ENCODE results near the gene SEMA4A. TPM values are rescaled to one million over a fixed set of nuclear protein-coding genes. Genes with fewer than 3 reads are reported as not detected.

SEMA4A gene
- total RNA-seq, 1 donor from 2014 or later: 7.0 TPM

- no peaks in the 10 kb centered on the region for H3K27me3 Mint-ChIP-seq
Measured at GRCh38 chr1:156191292-156191964, 38.0 kb downstream of the SEMA4A start.

GRCh38 chr1:156193208-156193487 is 39.8 kb downstream of the SEMA4A start:
- intact Hi-C loops (cut with micrococcal nuclease): loop anchor here (1.0 to 5.0 kb wide), 4 partner anchors 34 to 139 kb away; partner anchors contain the start of gene LAMTOR2
- POLR2A ChIA-PET: interaction anchor here (1.1 to 3.6 kb wide), 7 partner anchors 12 to 45 kb away, joined by 3 to 47 read pairs (median 10); partner anchors contain the start of gene PMF1

More at GRCh38 chr1:156191292-156191964, 38.0 kb downstream of the SEMA4A start:
- TF ChIP-seq CTCF (IDR thresholded peaks at IDR 0.05): no peak
- Mint-ChIP-seq H3K36me3 (ENCODE audit: low read depth) (peaks cover 22% of the 10 kb centered on the region), H3K4me1 (peaks cover 31% of the 10 kb centered on the region), H3K9me3 (peaks cover 5% of the 10 kb centered on the region), H3K27ac (no peak overlapping the region), H3K4me3 (no peak overlapping the region)
- POLR2A ChIA-PET: interaction anchor here (1.1 to 1.3 kb wide), 2 partner anchors 9 to 22 kb away, joined by 4 to 5 read pairs; partner anchors contain the start of gene PMF1
- CTCF ChIA-PET: no interaction called here
- DNase-seq (no peak), ATAC-seq (ENCODE audit: low read depth) (no peak)
- intact Hi-C loops (cut with micrococcal nuclease): loop anchor here (5.0 kb wide), 1 partner anchor 36 kb away; no protein-coding TSS in a partner anchor

GRCh38 chr1:156193488-156194299 is 40.3 kb downstream of the SEMA4A start, which contains the start of gene SLC25A44:
Gene SLC25A44 (plus strand): TSS chr1:156194104. CDS start chr1:156199848, 5,744 bp downstream.
- peaks cover 38% of the 10 kb centered on the region for H3K4me1 Mint-ChIP-seq

More at GRCh38 chr1:156193208-156193487, 39.8 kb downstream of the SEMA4A start:
- Mint-ChIP-seq H3K27ac (peak overlapping the region; percentile 91), H3K9me3 (peaks cover 2% of the 10 kb centered on the region), H3K4me3 (peak overlapping the region; percentile 96), H3K36me3 (ENCODE audit: low read depth) (peaks cover 28% of the 10 kb centered on the region), H3K4me1 (peaks cover 36% of the 10 kb centered on the region), H3K27me3 (no peaks in the 10 kb centered on the region)
- no peak for TF ChIP-seq CTCF (IDR thresholded peaks at IDR 0.05)
- no peak for ATAC-seq (ENCODE audit: low read depth)
- DNase-seq: no peak
- CTCF ChIA-PET: interaction anchor here (0.8 to 2.4 kb wide), 4 partner anchors 20 to 47 kb away, joined by 5 to 16 read pairs (median 6); partner anchors contain the start of gene PMF1

GRCh38 chr1:156194300-156194652 is 40.9 kb downstream of the SEMA4A start:
- ATAC-seq (ENCODE audit: low read depth) (no peak), DNase-seq (no peak)
- no peak for TF ChIP-seq CTCF (IDR thresholded peaks at IDR 0.05)
- no peaks in the 10 kb centered on the region for H3K9me3 Mint-ChIP-seq
- H3K27me3 Mint-ChIP-seq: no peaks in the 10 kb centered on the region
- H3K4me3 Mint-ChIP-seq: peak overlapping the region; percentile 96
- H3K4me1 Mint-ChIP-seq: peaks cover 43% of the 10 kb centered on the region
- ChIA-PET CTCF (interaction anchor here (1.5 to 2.4 kb wide), 3 partner anchors 31 to 48 kb away, joined by 5 to 16 read pairs (median 7); no protein-coding TSS in a partner anchor), POLR2A (interaction anchor here (0.8 to 3.6 kb wide), 10 partner anchors 11 to 534 kb away, joined by 3 to 47 read pairs (median 8); partner anchors contain the start of genes ISG20L2, METTL25B and PMF1)
- intact Hi-C loops (cut with micrococcal nuclease): loop anchor here (1.0 to 5.0 kb wide), 3 partner anchors 19 to 88 kb away; partner anchors contain the start of genes PMF1 and SMG5
- H3K27ac Mint-ChIP-seq: peak overlapping the region; percentile 91
- peaks cover 29% of the 10 kb centered on the region for H3K36me3 Mint-ChIP-seq (ENCODE audit: low read depth)

More at GRCh38 chr1:156193488-156194299, 40.3 kb downstream of the SEMA4A start, which contains the start of gene SLC25A44:
- ATAC-seq (ENCODE audit: low read depth) (peak; percentile 98), DNase-seq (peak; percentile 93)
- intact Hi-C loops (cut with micrococcal nuclease): loop anchor here (1.0 to 5.0 kb wide), 6 partner anchors 20 to 139 kb away; partner anchors contain the start of genes LAMTOR2, PMF1 and SMG5
- no peaks in the 10 kb centered on the region for H3K27me3 Mint-ChIP-seq
- peaks cover 28% of the 10 kb centered on the region for H3K36me3 Mint-ChIP-seq (ENCODE audit: low read depth)
- TF ChIP-seq CTCF (IDR thresholded peaks at IDR 0.05): no peak
- H3K9me3 Mint-ChIP-seq: peaks cover 2% of the 10 kb centered on the region
- peak within 1 kb of the TSS; percentile 91 for H3K27ac Mint-ChIP-seq
- CTCF ChIA-PET: interaction anchor here (0.8 to 2.4 kb wide), 4 partner anchors 19 to 47 kb away, joined by 5 to 16 read pairs (median 6); partner anchors contain the start of gene PMF1
- POLR2A ChIA-PET: interaction anchor here (0.6 to 3.6 kb wide), 12 partner anchors 11 to 535 kb away, joined by 3 to 47 read pairs (median 7); partner anchors contain the start of genes ISG20L2, METTL25B and PMF1
- peak within 1 kb of the TSS; percentile 96 for H3K4me3 Mint-ChIP-seq
